GM20000 (cell line): ENCODE data around the gene SHCBP1L.

Experiments used
- DNase-seq: peaks from one replicate; pipeline ENCODE4 v3.0.0; 2012; ENCODE audit warnings: low spot score
- CTCF ChIP-seq: IDR thresholded peaks from 2 replicates; pipeline ENCODE4 v1.5.1; 2012; ENCODE audit warnings: mild to moderate bottlenecking, control low read depth; ENCODE audit errors: extremely low read depth, missing control alignments

Gene SHCBP1L

DNA sequence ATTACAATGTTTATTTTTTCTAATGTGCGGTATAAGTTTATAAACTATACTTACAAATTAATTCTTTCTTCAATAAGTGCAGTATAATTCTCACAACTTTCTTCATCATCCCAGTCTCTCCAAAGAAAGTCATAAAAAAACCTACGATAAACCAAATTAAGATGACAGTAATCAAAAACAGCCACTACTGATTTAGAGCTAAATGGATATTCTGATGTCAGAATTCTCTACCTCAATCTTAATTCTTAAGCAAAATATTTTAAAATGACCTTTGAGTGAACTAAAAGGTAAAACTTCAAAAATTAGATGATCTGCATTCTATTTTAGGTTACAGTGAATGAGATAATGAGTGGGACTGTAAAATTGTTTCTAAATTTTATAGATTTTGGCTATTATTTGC lies 13.6 kb downstream of the SHCBP1L start:
- DNase-seq = no peak

DNA sequence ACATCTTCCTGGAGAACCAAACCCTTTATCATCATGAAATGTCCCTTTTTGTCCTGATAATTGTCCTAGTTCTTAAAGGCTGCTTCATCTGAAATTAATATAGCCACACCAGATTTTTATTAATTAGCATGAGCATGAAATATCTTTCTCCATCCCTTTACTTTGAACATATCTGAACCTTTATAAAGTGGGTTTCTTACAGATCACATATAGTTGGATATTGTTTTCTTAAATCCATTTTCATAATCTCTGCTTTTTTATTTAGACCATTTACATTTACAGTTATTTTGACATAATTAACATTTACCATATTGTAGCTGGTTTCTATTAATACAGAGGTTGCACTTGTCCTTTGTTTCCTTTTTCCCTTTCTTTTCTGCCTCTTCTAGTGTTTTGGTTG lies 17.2 kb downstream of the SHCBP1L start:
- no peak for TF ChIP-seq CTCF
- no peak for DNase-seq

More for the DNA sequence above, 13.6 kb downstream of the SHCBP1L start:
- no peak for TF ChIP-seq CTCF

- no peak for TF ChIP-seq CTCF
- DNase-seq = no peak
Measured at GRCh38 chr1:182930985-182931384, 22.0 kb downstream of the SHCBP1L start.

DNA sequence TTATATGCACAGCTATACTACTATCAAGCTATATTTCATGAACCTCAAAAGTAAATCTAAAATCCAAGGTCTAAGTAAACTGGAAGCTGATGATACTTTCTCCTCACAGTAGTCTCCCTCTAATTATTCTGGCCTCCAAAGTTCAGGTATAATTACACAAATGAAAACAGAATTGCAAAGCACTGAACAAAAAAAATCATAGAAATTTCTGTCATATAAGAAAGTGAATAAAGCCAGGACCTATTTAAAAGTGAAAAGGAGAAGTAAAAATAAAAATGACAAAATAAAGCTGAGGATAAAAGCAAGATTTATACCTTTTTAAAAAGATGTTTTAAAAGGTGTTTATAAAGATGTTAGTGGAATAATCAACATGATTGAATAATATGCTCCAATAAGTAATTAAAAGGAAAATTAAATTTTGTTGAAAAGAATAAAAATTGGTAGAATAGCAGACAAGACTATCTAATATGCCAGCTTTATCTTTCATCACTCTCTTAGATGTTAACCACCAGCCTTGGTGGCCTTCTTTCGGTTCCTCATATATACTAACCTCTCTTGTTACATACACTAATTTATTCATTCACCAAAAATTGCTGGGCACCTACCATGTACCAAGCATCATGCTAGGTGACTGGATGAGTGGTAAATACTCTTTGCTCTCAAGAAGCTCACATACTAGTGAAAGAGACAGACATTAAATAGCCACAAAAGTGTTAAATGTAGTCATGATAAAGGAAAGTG lies 25.1 kb downstream of the SHCBP1L start:
- DNase-seq = no peak
- no peak for TF ChIP-seq CTCF

GRCh38 chr1:182925661-182926060 lies 27.3 kb downstream of the SHCBP1L start:
- TF ChIP-seq CTCF = no peak
- no peak for DNase-seq

GRCh38 chr1:182917378-182917777 lies 35.6 kb downstream of the SHCBP1L start:
- no peak for DNase-seq
- TF ChIP-seq CTCF = no peak

DNA sequence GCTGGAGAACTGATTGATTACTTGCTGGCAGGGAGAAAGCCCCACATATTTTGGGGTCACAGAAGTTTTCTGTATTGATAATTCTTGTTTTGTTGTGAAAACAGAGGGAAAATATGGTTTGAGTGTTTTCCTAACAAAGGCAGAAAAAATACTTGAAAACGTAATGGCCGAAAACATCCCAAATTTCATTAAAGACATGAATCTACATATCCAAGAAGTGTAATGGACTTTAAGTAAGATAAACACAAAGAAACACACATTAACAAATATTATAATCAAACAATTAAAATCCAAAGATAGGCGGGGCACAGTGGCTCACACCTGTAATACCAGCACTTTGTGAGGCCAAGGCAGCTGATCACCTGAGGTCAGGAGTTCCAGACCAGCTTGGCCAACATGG lies 39.6 kb downstream of the SHCBP1L start:
- no peak for DNase-seq
- no peak for TF ChIP-seq CTCF
